A673 (cell line): Measurements from ENCODE around the gene SPTLC2.

Source experiments
- CTCF ChIP-seq: fragments of 300-800, 200-600 bp; sonication (generic); conservative IDR thresholded peaks from 2 replicates; pipeline ENCODE4 v1.5.1; 2017; ENCODE audit warnings: low read depth, mild to moderate bottlenecking, antibody characterized with exemption, low read length, moderate library complexity, mixed read lengths
- EZH2 ChIP-seq: fragments of 200-600 bp; sonication (generic); IDR thresholded peaks from 2 replicates; pipeline ENCODE4 v1.6.1; 2017; ENCODE audit warnings: borderline replicate concordance, low read depth, mild to moderate bottlenecking, mixed read lengths, antibody characterized with exemption, low read length; ENCODE audit not compliant: poor library complexity, severe bottlenecking

GRCh38 chr14:77657280-77657679, 40.8 kb upstream of the SPTLC2 start:
- no peak for TF ChIP-seq CTCF
- TF ChIP-seq EZH2: no peak
